ENCODE results near the gene HOMER2. TPM values are rescaled to one million over a fixed set of nuclear protein-coding genes. Genes with fewer than 3 reads are reported as not detected.

The HOMER2 gene
- total and polyA plus RNA-seq, 2 experiments from 2014 or later, result 5.9 to 14.5 TPM

DNA sequence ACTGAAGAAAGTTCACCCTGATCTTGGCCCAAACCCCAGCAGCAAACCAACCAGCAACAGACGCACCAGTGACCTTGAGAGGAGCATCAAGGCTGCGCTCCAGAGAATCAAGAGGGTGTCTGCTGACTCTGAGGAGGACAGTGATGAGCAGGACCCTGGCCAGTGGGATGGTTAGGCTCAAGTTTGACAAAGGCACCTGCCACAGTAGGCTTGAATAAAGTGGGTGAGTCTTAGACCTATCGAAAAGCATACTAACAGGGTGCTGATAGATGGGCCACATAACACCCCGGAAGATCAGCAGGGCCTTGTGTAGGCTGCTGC, 119.2 kb downstream of the HOMER2 start:
- no peak for DNase-seq (ENCODE audit: low spot score)
- Histone ChIP-seq H3K27me3 (no peaks in the 10 kb centered on the region), H3K9me3 (ENCODE audit: low read depth) (no peaks in the 10 kb centered on the region), H3K4me1 (ENCODE audit: insufficient read depth) (no peaks in the 10 kb centered on the region), H2AFZ (no peak overlapping the region), H3K36me3 (replicated peaks; ENCODE audit: insufficient read depth, low read depth) (no peaks in the 10 kb centered on the region), H3K4me2 (no peak overlapping the region), H3K79me2 (no peaks in the 10 kb centered on the region), H3K9me2 (replicated peaks; ENCODE audit: insufficient read depth) (no peaks in the 10 kb centered on the region), H3K27ac (no peak overlapping the region), H4K20me1 (ENCODE audit: insufficient read depth, poor library complexity, severe bottlenecking) (no peaks in the 10 kb centered on the region), H3K4me3 (no peak overlapping the region)
- WGBS (ENCODE audit: low lambda C conversion rate, missing lambda C conversion rate), result 97% methylated on average over 4 of the region's 4 CpGs
- TF ChIP-seq CTCF (IDR thresholded peaks at IDR 0.05; ENCODE audit: poor library complexity) (no peak), EZH2phosphoT487 (IDR thresholded peaks at IDR 0.05; ENCODE audit: low read depth, severe bottlenecking, unreplicated experiment) (no peak), EZH2 (IDR thresholded peaks at IDR 0.05; ENCODE audit: borderline replicate concordance) (no peak)

- Histone ChIP-seq H2AFZ (no peak overlapping the region), H3K27me3 (no peaks in the 10 kb centered on the region), H3K9me2 (replicated peaks; ENCODE audit: insufficient read depth) (no peaks in the 10 kb centered on the region), H4K20me1 (ENCODE audit: insufficient read depth, poor library complexity, severe bottlenecking) (no peaks in the 10 kb centered on the region), H3K27ac (no peak overlapping the region), H3K4me2 (no peak overlapping the region), H3K79me2 (no peaks in the 10 kb centered on the region), H3K36me3 (replicated peaks; ENCODE audit: insufficient read depth, low read depth) (no peaks in the 10 kb centered on the region), H3K9me3 (ENCODE audit: low read depth) (no peaks in the 10 kb centered on the region), H3K4me3 (no peak overlapping the region), H3K4me1 (ENCODE audit: insufficient read depth) (no peaks in the 10 kb centered on the region)
- TF ChIP-seq CTCF (IDR thresholded peaks at IDR 0.05; ENCODE audit: poor library complexity) (no peak), EZH2 (IDR thresholded peaks at IDR 0.05; ENCODE audit: borderline replicate concordance) (no peak), EZH2phosphoT487 (IDR thresholded peaks at IDR 0.05; ENCODE audit: low read depth, severe bottlenecking, unreplicated experiment) (no peak)
- WGBS (ENCODE audit: low lambda C conversion rate, missing lambda C conversion rate), result 89% methylated on average over 13 of the region's 13 CpGs
- DNase-seq (ENCODE audit: low spot score), result no peak
Measured at GRCh38 chr15:82832601-82833361, 119.7 kb downstream of the HOMER2 start.

DNA sequence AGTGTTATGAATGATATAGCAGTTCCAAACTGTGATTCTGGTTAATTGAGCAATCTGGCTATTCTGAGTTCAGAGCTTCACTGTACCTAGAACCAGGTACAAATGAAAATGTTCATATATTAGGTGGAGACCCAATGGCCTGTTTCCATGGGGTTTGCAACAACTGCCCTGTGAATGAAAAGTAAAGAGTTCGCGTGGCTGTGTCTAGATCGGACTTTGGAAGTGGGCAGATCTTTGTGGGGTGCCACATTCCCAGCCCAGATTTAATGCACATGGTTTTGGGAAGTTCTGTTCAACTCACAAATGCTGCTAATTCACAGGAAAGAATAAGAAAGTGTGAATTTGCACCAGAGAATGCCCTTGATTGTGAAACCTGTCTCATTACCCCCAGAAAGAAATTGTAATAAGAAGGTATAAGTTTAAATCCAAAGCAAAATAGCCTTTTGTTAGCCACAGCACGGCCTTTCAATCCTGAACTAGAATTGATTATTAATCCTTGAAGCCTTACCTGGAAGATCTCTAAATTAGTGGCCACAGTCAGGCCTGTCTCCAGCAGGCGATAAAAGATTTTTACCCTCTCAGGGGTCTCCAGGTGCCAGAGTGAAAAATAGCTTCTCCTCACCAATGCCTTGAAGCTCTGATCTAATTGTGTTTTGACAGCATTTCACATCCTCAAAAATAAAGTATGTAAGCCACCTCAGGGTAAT, 120.5 kb downstream of the HOMER2 start:
- Histone ChIP-seq H3K9me2 (replicated peaks; ENCODE audit: insufficient read depth) (no peaks in the 10 kb centered on the region), H3K79me2 (no peaks in the 10 kb centered on the region), H3K4me1 (ENCODE audit: insufficient read depth) (no peaks in the 10 kb centered on the region), H3K4me2 (no peak overlapping the region), H2AFZ (no peak overlapping the region), H3K9me3 (ENCODE audit: low read depth) (no peaks in the 10 kb centered on the region), H3K27ac (no peak overlapping the region), H3K27me3 (no peaks in the 10 kb centered on the region), H3K4me3 (no peak overlapping the region), H4K20me1 (ENCODE audit: insufficient read depth, poor library complexity, severe bottlenecking) (no peaks in the 10 kb centered on the region), H3K36me3 (replicated peaks; ENCODE audit: insufficient read depth, low read depth) (no peaks in the 10 kb centered on the region)
- WGBS (ENCODE audit: low lambda C conversion rate, missing lambda C conversion rate), result 98% methylated on average over 5 of the region's 5 CpGs
- TF ChIP-seq EZH2 (IDR thresholded peaks at IDR 0.05; ENCODE audit: borderline replicate concordance) (no peak), CTCF (IDR thresholded peaks at IDR 0.05; ENCODE audit: poor library complexity) (no peak), EZH2phosphoT487 (IDR thresholded peaks at IDR 0.05; ENCODE audit: low read depth, severe bottlenecking, unreplicated experiment) (no peak)
- DNase-seq (ENCODE audit: low spot score), result no peak

Data from hepatocyte (in vitro differentiated cells).